ENCODE results near the gene NRAP. TPM values are rescaled to one million over a fixed set of nuclear protein-coding genes. Genes with fewer than 3 reads are reported as not detected.
A peak's percentile ranks its signal among the peaks of the same experiment; 100 is the strongest.

Gene NRAP
- total RNA-seq, 1 experiment from 2014 or later = not detected

DNA sequence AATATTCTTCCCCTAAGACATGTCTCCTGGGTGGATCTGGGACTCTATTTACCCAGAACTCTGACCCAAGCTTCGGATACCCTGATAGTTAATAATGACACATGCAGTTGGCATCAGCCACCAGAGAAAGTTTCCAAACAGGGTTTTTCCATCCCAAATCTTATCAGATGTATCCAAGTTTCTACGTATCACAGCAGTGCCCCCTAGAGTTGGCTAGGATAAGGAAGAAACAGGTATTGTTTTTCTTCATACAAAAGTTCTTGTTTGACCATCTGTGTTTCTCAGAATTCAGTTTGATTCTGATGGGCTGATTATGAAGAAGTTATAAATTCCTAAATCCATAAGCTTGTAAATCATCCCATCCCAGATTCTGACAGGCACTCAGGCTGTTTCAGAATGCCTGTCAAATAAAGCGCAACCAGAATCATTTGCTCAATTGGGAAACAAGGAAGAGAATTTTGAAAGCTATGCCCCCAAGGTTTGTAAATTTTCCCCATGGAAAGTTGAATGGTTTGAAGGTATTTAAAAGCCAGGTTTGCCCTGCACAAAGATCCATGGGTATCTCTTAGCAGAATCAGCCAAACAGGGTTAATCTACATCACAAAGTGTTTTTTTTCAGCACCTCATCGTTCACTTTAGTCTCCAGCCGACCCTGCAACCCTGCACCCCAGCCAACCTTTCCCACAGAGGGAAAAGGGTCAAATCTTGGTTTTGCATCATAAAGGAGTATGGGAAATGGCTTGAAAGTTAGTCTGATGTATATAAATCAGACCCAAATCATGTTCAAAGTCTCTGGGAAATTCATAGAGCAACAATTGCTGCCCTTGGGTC lies 47.4 kb downstream of the NRAP start:
- peak; percentile 6 for DNase-seq (ENCODE audit: low spot score)
- in situ Hi-C loops (cut with HindIII; ENCODE audit: low sequenced_read_pairs) = no loop called here

DNA sequence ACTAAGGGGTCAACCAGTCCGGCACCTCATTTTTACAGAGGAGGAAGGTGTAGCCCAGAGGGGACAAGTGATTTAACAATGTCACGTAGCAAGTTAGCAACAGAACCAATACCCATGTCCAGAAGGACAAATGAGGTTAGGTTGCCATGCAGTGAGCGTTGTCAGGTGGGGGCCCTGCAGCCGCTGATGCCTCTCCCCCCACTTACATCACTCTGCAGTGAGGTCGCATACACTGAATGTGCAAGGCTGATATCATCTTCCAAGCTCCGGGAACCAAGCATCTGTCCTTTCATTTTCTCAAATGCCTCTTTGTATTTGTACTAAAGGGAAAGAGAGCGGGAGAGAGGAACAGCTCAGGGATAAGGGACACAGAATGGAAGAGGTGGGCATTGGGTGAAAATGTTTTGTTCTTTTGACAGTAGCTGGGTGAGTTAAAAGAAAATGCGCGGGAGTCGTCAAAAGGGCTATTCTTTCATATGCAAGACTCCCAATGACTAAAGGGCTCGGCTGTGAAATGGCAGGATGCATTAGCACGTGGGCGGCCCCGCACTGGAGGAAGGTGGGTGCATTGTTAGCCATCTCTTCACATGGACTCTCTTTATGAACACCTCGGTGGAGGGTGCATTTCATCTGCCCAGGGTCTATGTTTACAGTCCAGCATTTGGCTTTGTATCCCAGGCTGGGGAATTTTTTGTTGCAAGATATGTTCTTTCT lies 49.7 kb downstream of the NRAP start:
- no peak for DNase-seq (ENCODE audit: low spot score)
- in situ Hi-C loops (cut with HindIII; ENCODE audit: low sequenced_read_pairs) = no loop called here

DNA sequence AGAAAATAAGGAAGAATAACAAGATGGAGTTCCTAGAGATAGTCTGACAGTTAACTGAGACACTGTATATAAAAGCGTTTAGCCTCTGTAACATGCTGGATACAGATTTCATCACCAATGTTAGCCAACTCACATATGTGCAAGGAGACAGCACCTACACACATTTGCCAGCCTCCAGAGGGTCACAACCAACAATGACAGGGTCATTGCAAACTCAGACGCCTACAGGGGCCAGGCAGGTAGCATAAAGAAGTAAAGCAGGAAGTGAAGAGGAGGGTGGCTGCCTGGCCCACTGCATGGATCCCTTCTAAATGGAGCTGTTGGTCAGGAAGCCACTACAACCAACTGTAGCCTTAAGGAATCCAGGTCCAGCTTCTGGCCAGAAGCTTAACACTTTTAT lies 50.4 kb downstream of the NRAP start:
- in situ Hi-C loops (cut with HindIII; ENCODE audit: low sequenced_read_pairs) = no loop called here
- DNase-seq (ENCODE audit: low spot score) = no peak

DNA sequence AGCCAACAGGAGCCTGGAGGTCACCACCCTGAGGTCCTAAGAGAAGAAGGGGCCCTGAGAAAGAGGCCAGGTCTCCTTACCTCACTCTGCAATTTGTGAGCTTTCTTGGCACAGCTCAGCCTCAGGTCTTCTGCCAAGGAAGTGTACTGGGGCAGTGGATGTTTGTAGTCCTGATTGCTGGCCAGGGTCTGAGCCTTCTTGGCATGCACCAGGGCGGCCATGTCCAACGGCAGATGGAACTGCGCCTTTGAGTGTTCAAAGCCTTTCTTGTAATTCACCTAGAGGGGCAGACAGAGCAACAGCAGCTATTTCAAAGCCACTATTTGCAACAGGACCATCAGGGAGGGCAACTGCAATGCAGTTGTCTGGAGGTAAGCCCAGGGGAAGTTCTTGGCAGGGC lies 51.7 kb downstream of the NRAP start:
- peak; percentile 17 for DNase-seq (ENCODE audit: low spot score)
- in situ Hi-C loops (cut with HindIII; ENCODE audit: low sequenced_read_pairs) = no loop called here

DNA sequence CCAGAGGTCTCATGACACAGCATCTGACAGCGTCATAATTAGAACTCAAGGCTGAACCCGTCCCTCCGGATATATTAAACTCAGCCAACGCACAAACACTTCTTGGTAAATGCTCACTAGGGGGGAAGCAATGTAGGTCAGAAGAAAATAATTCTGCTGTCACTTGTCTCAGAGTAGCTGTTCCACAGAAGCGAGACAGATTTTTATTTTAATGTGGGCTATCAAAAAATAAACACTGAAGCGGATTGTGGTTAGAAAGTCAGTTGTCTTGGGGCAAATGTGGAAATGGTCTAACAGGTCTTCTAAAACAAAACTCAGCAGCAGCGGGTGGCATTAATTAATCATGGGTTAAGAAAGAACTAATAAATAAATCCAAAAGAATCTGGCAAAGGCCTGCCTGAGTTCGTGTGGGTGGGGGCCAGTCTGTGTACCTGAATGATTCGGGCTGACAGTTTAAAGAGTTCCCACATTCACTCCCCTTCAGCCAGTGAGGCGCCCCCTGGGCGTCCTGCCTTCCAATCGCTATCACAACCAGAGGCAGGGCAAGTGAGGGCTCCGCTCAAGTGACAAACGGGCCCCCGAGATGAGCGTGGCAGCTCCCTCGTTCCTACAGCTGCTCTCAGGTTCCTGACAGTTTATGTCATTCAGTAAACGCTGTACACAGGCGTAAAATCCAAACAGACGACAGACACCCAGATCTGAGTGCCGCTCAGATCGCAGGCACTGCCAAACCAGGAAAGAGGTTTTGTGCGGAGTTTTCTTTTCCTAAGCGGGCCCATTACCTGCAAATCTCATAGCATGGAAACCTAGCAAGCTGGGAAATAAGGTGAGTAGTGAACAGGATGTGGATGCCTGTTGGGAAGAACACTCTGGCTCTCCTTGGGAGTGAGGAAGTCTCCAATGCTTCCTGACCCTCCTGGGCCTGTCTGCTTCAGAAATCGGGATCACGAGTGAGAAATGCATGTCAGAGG lies 52.9 kb downstream of the NRAP start:
- DNase-seq (ENCODE audit: low spot score) = no peak
- in situ Hi-C loops (cut with HindIII; ENCODE audit: low sequenced_read_pairs) = no loop called here

DNA sequence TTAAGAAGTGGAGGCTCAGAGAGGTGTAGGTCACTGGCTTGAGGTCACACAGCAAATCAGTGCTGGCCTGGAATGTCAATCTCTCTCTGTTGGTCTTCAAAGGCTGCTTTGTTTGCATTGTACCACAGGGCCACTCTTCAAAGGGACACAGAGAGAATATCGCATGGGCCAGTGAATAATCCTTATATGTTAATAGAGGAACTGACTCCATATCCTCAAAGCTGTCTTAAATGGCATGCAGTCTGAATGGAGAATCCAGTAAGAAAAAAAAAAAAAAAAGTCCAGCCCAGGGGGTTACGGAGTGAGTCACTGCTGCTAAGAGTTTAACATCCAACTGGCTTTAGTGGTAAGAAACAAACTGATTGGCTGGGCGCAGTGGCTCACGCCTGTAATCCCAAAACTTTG lies 54.1 kb downstream of the NRAP start:
- in situ Hi-C loops (cut with HindIII; ENCODE audit: low sequenced_read_pairs) = no loop called here
- DNase-seq (ENCODE audit: low spot score) = no peak

DNA sequence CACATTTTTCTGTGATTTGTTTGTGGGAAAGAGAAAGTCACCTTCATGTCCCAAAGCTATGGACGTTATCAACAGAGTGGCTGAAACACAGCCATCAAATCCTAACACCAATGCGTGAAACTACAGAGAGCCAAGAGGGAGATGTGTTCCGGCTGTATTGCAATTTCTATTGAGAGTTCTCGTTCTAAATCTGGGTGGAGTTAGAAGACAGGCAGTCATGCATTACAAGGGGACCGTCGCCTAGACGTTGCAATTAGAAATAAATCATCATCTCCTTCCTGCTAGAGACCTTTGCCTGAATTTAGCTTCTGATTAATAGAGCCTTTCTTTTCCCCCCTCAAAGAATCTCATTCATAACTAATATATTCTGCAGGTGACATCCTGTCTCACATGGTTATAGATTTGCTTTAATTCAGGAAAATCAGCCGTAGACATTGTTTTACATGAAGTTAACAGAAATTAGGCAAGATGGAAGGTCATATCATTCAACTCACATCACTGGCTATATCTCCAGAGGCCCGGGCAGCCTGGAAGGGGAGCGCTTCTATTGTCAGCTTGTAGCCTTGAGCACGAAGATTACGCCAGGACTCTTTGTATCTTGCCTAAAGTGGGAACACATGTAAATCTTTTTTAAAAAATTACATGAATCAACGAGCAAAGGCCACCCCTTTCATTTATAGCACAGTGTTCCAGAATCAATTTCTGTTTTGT lies 58.4 kb downstream of the NRAP start:
- no peak for DNase-seq (ENCODE audit: low spot score)
- in situ Hi-C loops (cut with HindIII; ENCODE audit: low sequenced_read_pairs) = no loop called here

DNA sequence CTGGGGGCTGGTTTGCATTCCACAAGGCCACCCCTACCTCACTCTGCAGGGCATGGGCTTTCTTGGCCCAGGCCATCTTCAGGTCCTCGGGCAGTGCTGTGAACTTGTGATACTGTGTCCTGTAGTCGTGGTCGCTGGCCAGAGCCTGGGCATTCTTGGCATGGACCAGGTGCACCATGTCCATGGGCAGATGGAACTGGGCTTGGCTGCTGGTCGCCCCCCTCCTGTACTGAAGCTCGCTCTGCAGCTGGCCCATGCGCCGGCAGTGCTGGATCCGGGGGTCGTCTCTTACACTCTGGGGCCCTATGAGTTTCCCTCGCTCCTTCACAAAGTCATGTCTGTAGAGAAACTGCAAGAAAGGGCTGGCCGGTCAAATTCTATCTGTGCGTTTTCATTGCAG lies 59.3 kb downstream of the NRAP start:
- no peak for DNase-seq (ENCODE audit: low spot score)
- in situ Hi-C loops (cut with HindIII; ENCODE audit: low sequenced_read_pairs) = no loop called here

DNA sequence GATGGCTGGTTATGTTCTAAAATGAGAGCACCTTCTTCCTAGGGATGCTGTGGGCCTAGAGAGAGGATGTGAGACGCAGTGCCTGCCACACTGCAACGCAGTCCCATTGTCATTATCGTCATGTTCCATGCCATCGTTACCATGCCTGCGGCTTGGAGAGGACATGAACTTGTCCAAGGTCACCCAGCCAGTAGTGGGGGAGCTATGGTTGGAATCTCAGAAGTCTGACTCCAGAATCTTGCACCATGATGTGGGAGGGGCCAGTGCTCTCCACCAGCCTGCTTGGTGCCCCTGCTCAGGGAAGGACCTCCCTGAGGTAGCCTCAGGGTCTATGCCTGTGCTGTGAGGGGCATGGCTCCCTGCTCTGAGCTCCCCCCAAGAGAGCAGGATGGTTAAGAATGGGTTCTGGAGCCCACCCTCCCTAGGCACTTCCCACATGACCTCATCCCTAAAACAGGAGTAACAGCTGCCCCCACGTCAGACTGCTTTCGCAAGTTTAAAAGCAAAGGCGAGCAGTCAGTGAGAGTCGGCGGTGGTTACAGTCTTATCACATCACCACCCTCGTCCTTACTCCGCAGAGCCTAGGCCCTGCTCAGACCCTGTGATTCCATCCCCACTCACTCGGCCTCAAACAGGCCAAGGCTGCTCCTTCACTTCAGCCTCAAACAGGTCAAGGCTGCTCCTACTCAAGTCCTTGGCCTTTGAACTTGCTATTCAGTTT lies 60.6 kb downstream of the NRAP start:
- in situ Hi-C loops (cut with HindIII; ENCODE audit: low sequenced_read_pairs) = no loop called here
- DNase-seq (ENCODE audit: low spot score) = no peak

DNA sequence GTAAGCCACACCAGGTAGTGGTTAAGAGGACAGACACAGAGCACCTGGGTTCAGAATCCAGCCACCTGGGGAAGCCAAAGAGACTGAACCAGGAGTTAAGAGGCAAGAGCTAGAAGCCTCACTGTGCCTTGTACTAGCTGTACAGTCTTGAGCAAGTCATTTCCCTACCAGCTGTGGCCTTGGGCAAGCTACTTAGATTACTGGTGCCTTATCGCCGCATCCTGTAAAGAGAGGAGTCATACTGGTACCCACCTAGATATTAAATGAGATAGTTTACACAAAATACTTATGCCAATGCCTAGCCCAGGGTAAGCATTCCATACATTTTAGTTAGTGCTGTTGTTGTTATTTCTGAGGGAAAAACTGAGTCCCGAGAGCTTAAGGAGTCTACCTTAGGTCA lies 63.3 kb downstream of the NRAP start:
- no peak for DNase-seq (ENCODE audit: low spot score)
- in situ Hi-C loops (cut with HindIII; ENCODE audit: low sequenced_read_pairs) = no loop called here

DNA sequence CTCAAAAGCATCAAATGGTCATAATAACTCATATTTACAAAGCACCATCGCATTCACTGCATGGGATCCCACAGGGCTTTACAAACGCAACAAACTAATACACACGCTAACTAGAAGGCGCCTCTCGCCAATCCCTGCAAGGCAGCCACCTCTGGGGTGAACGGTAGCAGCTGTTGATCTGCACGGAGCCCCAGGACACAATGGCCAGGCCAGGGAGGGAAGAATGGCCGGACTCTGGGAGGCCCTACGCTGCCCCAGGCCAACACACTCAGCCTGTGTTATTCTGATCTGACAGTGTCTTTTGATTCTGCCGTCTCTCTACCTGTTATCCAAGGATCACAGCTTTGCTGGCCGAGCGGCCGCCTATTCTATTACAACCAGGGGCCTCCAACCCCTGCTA lies 69.2 kb downstream of the NRAP start:
- DNase-seq (ENCODE audit: low spot score) = no peak
- in situ Hi-C loops (cut with HindIII; ENCODE audit: low sequenced_read_pairs) = no loop called here

DNA sequence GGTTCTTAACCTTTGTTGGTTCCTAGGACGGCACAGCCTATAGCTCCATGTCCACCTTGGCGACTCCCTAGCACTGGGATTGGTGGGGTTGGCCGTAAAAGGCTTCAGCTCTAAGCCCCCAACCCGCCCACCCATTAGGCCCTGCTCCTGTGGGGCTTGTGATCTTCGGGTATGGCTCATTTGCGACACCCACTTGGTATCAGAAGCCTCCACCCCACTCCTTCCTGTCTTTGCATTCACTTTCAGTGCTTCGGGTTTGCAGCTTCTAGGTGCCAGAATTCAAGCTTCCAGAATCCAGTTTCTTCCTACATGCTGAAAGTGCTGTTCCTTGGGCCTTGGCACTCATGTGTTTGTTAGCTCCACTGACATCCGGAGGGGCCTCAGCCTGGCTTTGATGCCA lies 71.5 kb downstream of the NRAP start:
- in situ Hi-C loops (cut with HindIII; ENCODE audit: low sequenced_read_pairs) = no loop called here
- no peak for DNase-seq (ENCODE audit: low spot score)

DNA sequence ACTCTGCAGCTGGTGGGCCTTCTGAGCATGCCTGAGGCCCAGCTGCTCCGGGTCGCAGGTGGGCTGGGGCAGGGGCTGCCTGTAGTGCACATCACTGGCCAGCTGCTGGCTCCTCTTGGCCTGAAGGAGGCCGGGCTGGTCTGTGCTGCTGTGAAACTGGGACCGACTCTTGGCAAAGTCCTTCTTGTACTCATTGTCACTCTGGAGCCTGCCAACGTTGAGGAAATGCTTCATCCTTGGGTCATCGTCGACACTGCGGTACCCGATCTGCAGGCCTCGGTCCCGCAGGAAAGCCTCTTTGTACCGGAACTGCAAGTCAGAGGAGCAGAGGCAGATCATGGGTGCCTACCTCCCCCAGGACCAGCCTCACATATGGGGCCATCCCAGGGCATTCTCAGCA lies 73.3 kb downstream of the NRAP start:
- in situ Hi-C loops (cut with HindIII; ENCODE audit: low sequenced_read_pairs) = no loop called here
- no peak for DNase-seq (ENCODE audit: low spot score)

DNA sequence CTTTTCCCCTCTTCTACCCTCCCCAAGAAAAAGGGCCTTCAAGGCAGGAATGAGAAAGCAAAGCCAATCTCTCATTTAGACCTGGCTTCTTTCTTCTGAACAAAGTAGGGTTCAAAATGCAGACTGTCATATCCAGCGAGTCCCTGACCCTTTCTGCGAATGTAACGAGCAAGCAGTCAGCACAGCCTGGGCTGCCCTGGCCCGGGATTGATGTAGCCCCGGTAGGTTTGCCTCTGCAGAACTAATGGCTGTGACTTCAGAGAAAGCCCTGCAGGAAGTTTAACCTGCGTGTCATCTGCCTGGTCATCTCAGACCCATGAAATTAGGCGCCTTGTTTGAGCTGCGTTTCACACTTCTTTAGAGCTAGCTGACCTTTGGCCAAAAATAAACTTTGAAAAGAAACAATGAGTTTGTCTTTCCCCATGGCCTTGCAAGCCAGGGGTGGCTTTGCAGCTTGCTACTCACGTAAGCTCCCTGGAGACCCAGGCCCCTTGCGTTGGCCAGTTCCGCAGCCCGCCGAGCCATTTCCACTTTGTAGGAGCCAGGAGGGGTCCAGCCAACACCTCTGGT lies 74.6 kb downstream of the NRAP start:
- no peak for DNase-seq (ENCODE audit: low spot score)
- in situ Hi-C loops (cut with HindIII; ENCODE audit: low sequenced_read_pairs) = no loop called here

DNA sequence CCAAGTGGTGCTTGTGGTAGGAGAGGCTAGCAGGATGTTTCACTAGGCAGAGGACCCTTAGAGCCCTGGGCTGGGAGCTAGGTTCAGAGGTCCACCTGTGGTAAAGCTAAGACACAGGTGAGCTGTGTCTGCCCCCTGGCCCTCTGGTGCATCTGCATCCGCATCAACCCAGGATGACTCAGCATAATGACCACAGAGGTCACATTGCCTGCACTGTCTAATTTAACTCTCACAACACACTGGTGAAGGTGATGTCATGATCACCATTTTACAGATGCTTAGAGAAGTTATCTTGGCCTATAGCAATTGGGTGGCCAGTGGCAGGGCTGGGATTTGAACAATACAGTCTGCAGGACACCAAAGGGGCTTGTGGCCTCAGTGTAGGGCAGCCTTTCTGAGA lies 77.9 kb downstream of the NRAP start:
- in situ Hi-C loops (cut with HindIII; ENCODE audit: low sequenced_read_pairs) = no loop called here
- no peak for DNase-seq (ENCODE audit: low spot score)

DNA sequence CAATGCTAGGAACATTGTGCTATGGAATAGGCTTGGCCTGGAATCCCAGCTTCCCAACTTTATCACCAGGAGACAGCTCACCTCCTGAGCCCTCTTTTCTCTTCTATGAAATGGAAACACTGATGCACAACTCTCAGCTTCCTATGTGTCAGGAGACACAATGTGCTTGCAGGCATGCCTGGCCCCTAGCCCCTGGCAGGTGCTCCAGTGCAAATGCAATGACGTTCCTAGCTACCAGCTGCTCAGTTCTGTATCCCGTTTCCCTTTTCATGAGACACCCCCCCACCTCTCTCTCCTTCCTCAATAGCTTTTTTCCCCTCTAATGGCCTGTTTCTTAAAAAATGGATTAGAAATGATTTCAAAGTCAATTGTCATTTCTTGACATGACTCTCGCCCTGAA lies 80.3 kb downstream of the NRAP start:
- in situ Hi-C loops (cut with HindIII; ENCODE audit: low sequenced_read_pairs) = no loop called here
- no peak for DNase-seq (ENCODE audit: low spot score)

DNA sequence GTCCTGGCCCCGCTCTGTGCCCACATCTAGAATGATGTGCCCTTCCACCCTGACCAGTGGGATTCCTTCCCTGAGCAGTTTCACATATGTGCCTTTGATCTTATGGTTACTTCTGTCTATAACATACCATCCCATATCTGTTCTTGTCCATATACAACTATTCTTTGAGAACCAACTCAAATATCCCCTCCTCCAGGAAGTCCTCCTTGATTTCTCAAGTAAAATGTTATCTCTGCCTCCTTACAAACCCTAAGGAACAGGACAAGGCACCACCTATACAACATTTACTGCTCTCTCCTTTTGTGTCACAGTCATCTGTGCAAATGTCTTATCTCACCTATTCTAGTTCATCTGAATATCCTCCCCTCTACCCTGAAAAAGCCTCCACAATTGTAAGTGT lies 82.7 kb downstream of the NRAP start:
- in situ Hi-C loops (cut with HindIII; ENCODE audit: low sequenced_read_pairs) = no loop called here
- DNase-seq (ENCODE audit: low spot score) = no peak

DNA sequence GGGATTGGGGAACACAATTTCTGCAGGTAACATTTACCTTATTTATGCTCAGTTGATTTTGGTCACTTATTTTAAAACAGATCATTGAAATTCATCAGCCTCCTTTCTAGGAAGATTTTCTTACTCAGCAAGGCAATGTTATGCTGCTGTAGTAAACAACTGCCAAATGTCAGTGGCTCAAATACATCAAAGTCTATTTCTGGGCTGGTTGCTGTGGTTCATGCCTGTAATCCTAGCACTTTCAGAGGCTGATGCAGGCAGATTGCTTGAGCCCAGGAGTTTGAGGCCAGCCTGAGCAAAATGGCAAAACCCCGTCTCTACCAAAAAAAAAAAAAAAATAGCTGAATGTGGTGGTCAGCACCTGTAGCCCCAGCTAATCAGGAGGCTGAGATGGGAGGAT lies 85.1 kb downstream of the NRAP start:
- DNase-seq (ENCODE audit: low spot score) = no peak
- in situ Hi-C loops (cut with HindIII; ENCODE audit: low sequenced_read_pairs) = no loop called here

Data from G401 (cell line).